Posterior vena cava (tissue), 2 donors: Measurements from ENCODE around the gene UBXN4. TPM values are rescaled to one million over a fixed set of nuclear protein-coding genes. Genes with fewer than 3 reads are reported as not detected.

Experiments used
- DNase-seq: peaks from one replicate; pipeline ENCODE4 v3.0.0-alpha.2; 2020; ENCODE audit warnings: low spot score
- intact Hi-C, 2 donors: fragments of 100-400 bp; cut with DNase I; formaldehyde crosslinking; loops; one replicate each; pipeline versions ENCODE4 v1.14.1 to v1.14.2; 2022 to 2023
- total RNA-seq, 2 donors: library from RNA; stranded (reverse); fragmentation: NEBNext Ultra II Directional; extraction: Animal tissue kit (Norgen Biotek cat#: 25700); gene quantifications; one replicate each; pipeline ENCODE4 v1.2.1, GENCODE V29; 2021
- donor health status: DM: yes; HTN: yes; CAD: no.
- donor health status: DM: yes; HTN: yes; CAD: no.

The UBXN4 gene
- total RNA-seq, 2 donors from 2014 or later: 83.6 to 88.3 TPM

GRCh38 chr2:135831180-135831812, 89.6 kb downstream of the UBXN4 start:
- intact Hi-C loops: no loop called here
- DNase-seq: no peak

GRCh38 chr2:135832891-135833290, 91.2 kb downstream of the UBXN4 start:
- DNase-seq: no peak
- intact Hi-C loops: no loop called here

Other genes with a start within 250 kb of the UBXN4 start
- gene ZRANB3, start 210.6 kb upstream of the UBXN4 start, total RNA-seq: 1 to 10 TPM; 5.7 to 6.0 TPM
- gene R3HDM1, start 210.4 kb upstream of the UBXN4 start, total RNA-seq: 10 to 100 TPM; 20.2 to 23.9 TPM
- gene LCT, start 95.3 kb downstream of the UBXN4 start, total RNA-seq: under 1 TPM in 1 of 2 donors, not detected in 1; 0.05 TPM
- gene MCM6, start 134.6 kb downstream of the UBXN4 start, total RNA-seq: 10 to 100 TPM; 14.4 to 15.5 TPM
- gene DARS1, start 243.8 kb downstream of the UBXN4 start, total RNA-seq: 10 to 100 TPM; 52.7 to 85.2 TPM